ENCODE measurements around the gene WFDC2.

WFDC2 gene

GRCh38 chr20:45501600-45501999 lies 32.0 kb downstream of the WFDC2 start:
- DNase-seq, result no peak

- DNase-seq, result no peak
These were observed 33.0 kb downstream of the WFDC2 start for GRCh38 chr20:45502561-45502960.

- no peak for DNase-seq
These were observed 33.9 kb downstream of the WFDC2 start for GRCh38 chr20:45503403-45503802.

- no peak for DNase-seq
These were observed 36.8 kb downstream of the WFDC2 start for GRCh38 chr20:45506398-45506797.

- DNase-seq, result no peak
These were observed 37.7 kb downstream of the WFDC2 start for GRCh38 chr20:45507011-45507820.

GRCh38 chr20:45508068-45508886 lies 38.7 kb downstream of the WFDC2 start:
- no peak for DNase-seq

- no peak for DNase-seq
These were observed 39.5 kb downstream of the WFDC2 start for GRCh38 chr20:45509091-45509490.

GRCh38 chr20:45510242-45510862 lies 40.8 kb downstream of the WFDC2 start:
- no peak for DNase-seq

- no peak for DNase-seq
These were observed 45.8 kb downstream of the WFDC2 start, which contains the start of gene SPINT3 for GRCh38 chr20:45515147-45515913. Gene SPINT3, minus strand, starts transcription at chr20:45515622. Its CDS starts 14 bp downstream, at chr20:45515608.

- DNase-seq, result no peak
These were observed 48.7 kb downstream of the WFDC2 start for GRCh38 chr20:45518282-45518681.

- no peak for DNase-seq
These were observed 54.3 kb downstream of the WFDC2 start for GRCh38 chr20:45523821-45524220.

- no peak for DNase-seq
These were observed 57.7 kb downstream of the WFDC2 start for GRCh38 chr20:45527294-45527693.

Measured in stimulated activated naive CD4-positive, alpha-beta T cell (primary cell).